ENCODE results near the gene R3HDML. TPM values are rescaled to one million over a fixed set of nuclear protein-coding genes. Genes with fewer than 3 reads are reported as not detected.
A peak's percentile ranks its signal among the peaks of the same experiment; 100 is the strongest.

The R3HDML gene
- total RNA-seq, 1 donor from 2014 or later = not detected

DNA sequence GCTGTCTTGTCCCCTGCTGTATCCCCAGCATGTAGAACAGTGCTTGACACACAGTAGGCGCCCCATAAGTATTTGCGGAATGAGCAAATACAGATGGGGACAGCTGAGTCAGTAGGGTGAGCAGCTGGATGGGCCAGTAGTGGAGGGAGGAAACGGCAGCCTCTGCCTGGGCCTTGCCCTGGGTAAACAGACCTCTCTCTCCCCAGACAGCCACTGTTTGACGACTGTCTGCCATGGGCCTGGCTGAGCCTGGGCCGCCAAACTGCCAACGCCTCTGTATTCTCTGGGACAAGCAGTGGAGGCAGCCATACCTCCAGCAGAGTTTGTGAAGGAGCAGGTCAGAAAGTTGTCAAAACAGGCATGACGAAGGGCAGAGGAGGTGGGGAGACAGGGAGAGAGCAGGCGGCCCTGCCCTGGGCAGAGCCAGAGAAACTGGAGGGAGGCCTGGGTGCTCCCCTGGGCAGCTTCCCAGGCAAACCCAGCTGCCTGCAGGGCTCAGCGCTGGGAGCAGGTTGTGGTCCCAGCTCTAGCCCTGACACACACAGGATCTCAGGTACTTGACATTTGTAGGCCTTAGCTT, 33.9 kb downstream of the R3HDML start:
- Mint-ChIP-seq H3K27ac (no peak overlapping the region), H3K4me3 (no peak overlapping the region), H3K27me3 (ENCODE audit: low read depth) (peaks cover 5% of the 10 kb centered on the region), H3K4me1 (no peaks in the 10 kb centered on the region), H3K9me3 (no peaks in the 10 kb centered on the region), H3K36me3 (no peaks in the 10 kb centered on the region)
- TF ChIP-seq CTCF (IDR thresholded peaks at IDR 0.05; ENCODE audit: unreplicated experiment) = no peak
- no peak for DNase-seq (ENCODE audit: low spot score in 2 of 2, unreplicated experiment in 2 of 2)

DNA sequence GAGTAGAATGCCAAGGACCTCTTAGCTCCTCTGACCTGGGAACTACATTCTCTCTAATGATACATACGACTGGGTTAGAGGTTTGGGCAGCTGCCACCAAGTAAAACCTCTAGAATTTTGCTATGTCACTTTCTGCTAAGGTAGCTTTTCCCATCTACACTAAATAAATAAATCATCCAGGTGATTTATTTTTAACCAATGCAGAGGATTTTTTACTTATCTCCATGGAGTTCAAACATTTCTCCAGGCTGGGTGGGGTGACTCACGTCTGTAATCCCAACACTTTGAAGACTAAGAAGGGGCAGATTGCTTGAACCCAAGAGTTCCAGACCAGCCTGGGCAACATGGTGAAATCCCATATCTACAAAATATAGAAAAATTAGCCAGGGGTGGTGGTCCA, 45.8 kb downstream of the R3HDML start:
- H3K27me3 Mint-ChIP-seq (ENCODE audit: low read depth) = peaks cover 5% of the 10 kb centered on the region
- no peak for TF ChIP-seq CTCF (IDR thresholded peaks at IDR 0.05; ENCODE audit: unreplicated experiment)
- H3K27ac Mint-ChIP-seq = no peak overlapping the region
- H3K4me1 Mint-ChIP-seq = peaks cover 3% of the 10 kb centered on the region
- no peak for DNase-seq (ENCODE audit: low spot score in 2 of 2, unreplicated experiment in 2 of 2)
- H3K36me3 Mint-ChIP-seq = no peaks in the 10 kb centered on the region
- peaks cover 4% of the 10 kb centered on the region for H3K9me3 Mint-ChIP-seq
- no peak overlapping the region for H3K4me3 Mint-ChIP-seq

DNA sequence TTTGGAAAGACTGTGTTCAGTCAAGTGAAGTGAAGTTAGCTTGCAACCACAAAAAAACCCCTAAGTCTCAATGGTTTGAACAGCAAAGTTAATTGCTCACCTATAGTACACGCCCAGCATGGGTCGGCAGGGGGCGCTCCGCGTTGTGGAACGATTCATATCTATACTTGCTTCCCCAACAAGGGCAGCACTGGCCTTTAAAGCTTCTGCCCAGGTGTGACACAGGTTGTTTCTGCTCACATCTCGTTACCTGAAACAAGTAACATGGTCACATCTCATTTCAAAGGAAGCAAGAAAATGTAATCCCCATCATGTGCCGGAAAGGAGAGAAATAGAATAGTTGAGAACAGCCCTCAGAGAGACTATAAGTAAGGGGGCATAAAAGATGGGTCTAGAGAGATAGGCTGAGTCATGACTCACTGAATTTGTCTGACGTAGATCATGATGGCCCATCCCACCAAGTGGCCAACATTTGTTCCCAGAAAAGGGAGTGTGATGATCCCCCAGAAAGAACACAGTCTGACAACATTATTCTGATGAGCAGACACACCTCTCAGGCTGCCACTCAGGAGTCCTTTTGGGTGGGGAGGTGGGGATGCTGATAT, 47.7 kb downstream of the R3HDML start:
- TF ChIP-seq CTCF (IDR thresholded peaks at IDR 0.05; ENCODE audit: unreplicated experiment) = peak; percentile 82
- Mint-ChIP-seq H3K4me1 (peaks cover 6% of the 10 kb centered on the region), H3K4me3 (no peak overlapping the region), H3K9me3 (no peaks in the 10 kb centered on the region), H3K27ac (no peak overlapping the region), H3K27me3 (ENCODE audit: low read depth) (peaks cover 14% of the 10 kb centered on the region), H3K36me3 (no peaks in the 10 kb centered on the region)
- peak; percentile 56 to 88 for DNase-seq (ENCODE audit: low spot score in 2 of 2, unreplicated experiment in 2 of 2)

DNA sequence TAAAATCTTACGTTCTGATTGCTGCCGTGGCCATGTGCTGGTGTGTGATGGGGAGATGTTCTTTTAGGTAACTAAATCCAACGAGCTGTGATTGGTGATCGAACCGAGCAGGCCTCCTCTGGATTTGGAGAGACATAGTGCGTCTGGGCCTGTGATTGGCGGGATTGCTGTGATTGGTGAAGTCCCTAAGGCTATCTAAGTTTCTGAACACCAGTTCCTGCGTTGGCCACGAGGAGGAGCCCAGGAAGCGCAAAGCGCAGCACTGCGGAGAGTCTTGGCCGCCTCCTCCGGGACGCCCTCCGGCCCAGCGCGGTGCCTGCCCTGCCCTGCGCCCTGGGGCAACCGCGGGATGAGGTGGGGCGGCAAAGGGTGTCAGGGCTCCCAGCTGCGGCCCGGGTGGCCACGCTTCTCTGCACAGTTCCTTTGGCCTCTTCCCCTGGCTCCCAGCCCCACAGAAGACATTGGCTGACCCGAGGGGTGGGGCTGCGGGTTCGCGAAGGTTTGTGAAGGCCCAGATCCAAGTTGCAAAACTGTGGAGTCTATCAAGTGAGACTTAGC, 51.7 kb downstream of the R3HDML start:
- Mint-ChIP-seq H3K4me1 (peaks cover 6% of the 10 kb centered on the region), H3K4me3 (no peak overlapping the region), H3K27me3 (ENCODE audit: low read depth) (peaks cover 22% of the 10 kb centered on the region), H3K27ac (no peak overlapping the region), H3K9me3 (no peaks in the 10 kb centered on the region), H3K36me3 (no peaks in the 10 kb centered on the region)
- peak; percentile 33 to 60 for DNase-seq (ENCODE audit: low spot score in 2 of 2, unreplicated experiment in 2 of 2)
- peak; percentile 81 for TF ChIP-seq CTCF (IDR thresholded peaks at IDR 0.05; ENCODE audit: unreplicated experiment)

DNA sequence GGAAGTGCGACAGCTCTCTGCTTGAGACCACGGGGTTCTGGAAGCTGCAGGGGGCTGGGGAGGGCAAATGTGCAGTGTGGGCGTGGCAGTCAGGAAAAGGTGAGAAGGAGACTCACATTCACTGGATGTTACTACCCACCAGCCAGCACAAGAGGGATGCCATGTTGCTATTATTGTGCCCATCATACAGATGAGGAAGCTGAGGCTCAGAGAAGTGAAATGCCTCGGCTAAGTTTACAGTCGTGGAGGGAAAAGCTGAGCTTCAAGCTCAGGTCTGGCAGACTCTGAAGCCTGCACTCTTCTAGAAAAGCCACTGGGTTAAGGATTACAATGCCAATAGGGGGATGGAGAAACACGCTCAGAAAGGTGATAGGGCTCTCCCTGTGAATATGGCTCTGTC, 53.0 kb downstream of the R3HDML start:
- peaks cover 6% of the 10 kb centered on the region for H3K4me1 Mint-ChIP-seq
- H3K4me3 Mint-ChIP-seq = no peak overlapping the region
- H3K27ac Mint-ChIP-seq = no peak overlapping the region
- no peak for TF ChIP-seq CTCF (IDR thresholded peaks at IDR 0.05; ENCODE audit: unreplicated experiment)
- no peaks in the 10 kb centered on the region for H3K36me3 Mint-ChIP-seq
- no peaks in the 10 kb centered on the region for H3K9me3 Mint-ChIP-seq
- DNase-seq (ENCODE audit: low spot score in 2 of 2, unreplicated experiment in 2 of 2) = no peak
- H3K27me3 Mint-ChIP-seq (ENCODE audit: low read depth) = peaks cover 22% of the 10 kb centered on the region

All from mesothelial cell of epicardium (in vitro differentiated cells).